NCI-H187 (cell line): ENCODE data around the gene CYP1A2.

Source experiments
- DNase-seq, 2 experiments: peaks; one replicate each; lab custom pipeline; 2025; lab: John Stamatoyannopoulos, UW

The CYP1A2 gene

DNA sequence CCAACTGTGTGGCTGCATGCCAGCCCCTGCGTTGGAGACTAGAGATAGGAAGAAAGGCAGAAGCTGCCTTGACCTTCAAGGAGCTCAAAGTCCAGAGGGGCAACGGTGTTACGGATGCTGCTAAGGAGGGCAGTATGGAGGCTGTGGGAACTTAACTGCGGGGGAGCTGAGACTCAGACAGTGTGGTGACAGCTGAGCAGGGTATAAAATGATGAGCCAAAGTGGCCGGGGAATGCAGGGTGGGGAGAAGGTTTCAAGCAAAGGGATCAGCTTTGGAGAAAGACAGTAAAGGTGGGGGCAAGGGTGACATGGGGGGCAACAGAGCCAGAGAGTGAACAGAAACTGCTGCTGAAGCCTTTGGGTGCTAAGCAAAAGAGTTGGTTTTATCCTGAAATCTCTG lies 6.2 kb upstream of the CYP1A2 start:
- DNase-seq: no peak

DNA sequence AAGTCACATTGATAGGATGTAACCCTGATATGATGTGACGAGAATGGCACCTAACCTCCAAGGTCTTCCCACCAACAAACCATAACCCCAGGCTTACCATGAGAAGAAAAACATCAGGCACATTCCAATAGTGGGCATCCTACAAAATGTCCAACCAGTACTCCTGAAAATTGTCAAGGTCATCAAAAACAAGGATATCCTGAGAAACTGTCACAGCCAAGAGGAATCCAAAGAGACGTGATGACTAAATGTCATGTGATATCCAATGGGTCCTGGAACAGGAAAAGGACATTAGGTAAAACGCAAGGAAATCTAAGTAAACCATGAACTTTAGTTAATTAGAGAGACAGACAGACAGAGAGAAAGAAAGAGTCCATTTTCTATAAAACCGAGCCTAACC lies 2.3 kb upstream of the CYP1A2 start:
- no peak for DNase-seq

DNA sequence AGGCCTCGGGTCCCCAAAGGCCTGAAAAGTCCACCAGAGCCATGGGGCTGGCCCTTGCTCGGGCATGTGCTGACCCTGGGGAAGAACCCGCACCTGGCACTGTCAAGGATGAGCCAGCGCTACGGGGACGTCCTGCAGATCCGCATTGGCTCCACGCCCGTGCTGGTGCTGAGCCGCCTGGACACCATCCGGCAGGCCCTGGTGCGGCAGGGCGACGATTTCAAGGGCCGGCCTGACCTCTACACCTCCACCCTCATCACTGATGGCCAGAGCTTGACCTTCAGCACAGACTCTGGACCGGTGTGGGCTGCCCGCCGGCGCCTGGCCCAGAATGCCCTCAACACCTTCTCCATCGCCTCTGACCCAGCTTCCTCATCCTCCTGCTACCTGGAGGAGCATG lies 1.2 kb downstream of the CYP1A2 start:
- no peak for DNase-seq

DNA sequence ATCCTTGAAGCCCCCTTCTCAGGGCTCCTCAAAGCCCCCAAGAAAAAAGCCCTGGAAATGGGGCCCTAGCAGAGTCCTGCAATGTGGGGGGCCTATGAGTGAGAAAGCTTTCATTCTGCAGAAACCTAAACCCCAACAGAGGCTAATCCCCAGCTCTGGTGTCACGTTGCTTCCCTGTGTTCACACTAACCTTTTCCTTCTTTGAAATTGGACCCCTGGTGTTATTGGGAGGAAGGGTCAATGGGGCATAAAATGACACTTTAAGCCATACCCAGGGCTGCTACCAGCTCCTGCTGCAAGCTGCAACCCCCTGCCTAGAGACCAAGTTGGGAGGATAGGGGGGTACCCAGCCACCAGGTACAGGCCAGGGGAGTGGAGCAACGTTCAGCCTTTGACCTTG lies 2.1 kb downstream of the CYP1A2 start:
- no peak for DNase-seq

DNA sequence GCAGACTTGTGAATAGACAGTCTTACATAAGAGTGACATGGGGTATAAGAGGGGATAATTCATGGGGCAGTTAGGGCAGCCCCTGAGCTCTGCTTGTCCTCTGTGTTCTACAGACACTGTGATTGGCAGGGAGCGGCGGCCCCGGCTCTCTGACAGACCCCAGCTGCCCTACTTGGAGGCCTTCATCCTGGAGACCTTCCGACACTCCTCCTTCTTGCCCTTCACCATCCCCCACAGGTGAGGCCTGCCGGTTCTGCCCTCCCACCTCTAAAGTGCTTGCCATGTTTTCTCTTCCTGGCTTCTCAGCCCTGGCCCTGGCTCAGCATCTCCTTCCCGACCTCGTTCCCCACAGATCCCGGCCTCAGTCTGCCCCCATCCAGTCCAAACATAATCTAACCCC lies 3.4 kb downstream of the CYP1A2 start:
- DNase-seq: no peak

DNA sequence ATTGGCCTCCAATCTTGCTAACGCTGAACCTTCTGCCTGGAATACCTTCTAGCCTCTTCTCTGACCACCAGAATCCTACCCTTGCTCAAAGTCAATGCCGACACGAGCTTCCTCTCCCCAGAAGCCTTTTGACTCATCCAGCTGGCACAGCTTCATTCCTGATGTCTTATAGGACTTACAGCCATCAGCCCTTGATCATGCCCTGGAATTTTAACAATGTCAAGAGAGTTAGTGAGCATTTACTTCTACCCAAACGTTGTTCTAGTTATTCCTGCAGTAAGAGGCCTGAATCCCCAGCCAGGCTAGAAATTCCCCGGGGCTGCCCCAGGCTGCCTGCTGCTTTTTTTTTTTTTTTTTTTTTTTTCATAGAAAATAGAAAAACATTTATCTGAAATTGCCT lies 3.9 kb downstream of the CYP1A2 start:
- DNase-seq: no peak

DNA sequence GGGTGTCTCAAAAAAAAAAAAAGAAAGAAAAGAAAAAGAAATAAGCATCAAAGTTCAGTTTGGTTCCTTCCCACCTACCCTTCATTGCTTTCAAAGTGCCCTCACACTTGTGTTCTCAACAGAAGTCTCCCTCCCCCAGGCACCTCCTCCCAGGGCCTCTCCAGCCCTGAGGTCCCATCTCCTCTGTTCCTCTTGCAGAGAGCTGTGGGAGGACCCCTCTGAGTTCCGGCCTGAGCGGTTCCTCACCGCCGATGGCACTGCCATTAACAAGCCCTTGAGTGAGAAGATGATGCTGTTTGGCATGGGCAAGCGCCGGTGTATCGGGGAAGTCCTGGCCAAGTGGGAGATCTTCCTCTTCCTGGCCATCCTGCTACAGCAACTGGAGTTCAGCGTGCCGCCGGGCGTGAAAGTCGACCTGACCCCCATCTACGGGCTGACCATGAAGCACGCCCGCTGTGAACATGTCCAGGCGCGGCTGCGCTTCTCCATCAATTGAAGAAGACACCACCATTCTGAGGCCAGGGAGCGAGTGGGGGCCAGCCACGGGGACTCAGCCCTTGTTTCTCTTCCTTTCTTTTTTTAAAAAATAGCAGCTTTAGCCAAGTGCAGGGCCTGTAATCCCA lies 6.1 kb downstream of the CYP1A2 start:
- no peak for DNase-seq

DNA sequence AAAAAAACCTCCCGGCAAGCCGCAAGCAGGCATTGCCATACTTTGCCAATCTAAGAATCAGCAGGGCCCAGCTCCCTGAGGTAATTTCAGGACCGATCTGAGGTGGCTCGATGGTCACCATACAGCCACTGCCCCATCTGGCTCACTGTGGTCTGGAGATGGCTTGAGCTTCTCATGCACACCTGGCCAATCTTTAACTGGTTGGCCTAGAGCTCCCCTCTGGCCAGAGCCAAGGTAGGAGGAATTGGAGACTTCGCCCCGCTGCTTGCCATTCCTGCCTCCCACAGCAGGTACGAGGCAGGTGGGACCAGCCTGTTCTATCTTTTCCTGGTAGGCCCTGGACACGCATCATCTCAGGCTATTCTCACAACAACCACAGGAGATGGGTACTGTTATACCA lies 10.1 kb downstream of the CYP1A2 start:
- DNase-seq: no peak

DNA sequence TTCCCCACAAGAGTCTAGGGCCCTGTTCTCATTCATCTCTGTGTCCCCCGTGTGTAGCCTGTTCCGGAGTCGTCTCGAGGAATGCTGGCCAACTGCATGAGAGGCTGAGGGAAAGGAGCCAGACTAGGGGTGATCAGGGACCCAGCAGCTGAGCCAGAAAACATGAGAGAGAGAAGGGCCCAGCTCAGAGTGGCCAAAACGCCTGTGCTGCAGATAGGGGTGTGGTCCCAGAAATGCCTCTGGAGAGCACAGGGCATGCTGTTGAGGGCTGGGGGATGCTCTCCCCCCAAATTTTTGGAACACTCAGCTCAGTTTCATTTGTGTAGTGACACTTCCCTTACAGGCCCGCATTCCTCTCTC lies 14.1 kb downstream of the CYP1A2 start:
- DNase-seq: no peak

DNA sequence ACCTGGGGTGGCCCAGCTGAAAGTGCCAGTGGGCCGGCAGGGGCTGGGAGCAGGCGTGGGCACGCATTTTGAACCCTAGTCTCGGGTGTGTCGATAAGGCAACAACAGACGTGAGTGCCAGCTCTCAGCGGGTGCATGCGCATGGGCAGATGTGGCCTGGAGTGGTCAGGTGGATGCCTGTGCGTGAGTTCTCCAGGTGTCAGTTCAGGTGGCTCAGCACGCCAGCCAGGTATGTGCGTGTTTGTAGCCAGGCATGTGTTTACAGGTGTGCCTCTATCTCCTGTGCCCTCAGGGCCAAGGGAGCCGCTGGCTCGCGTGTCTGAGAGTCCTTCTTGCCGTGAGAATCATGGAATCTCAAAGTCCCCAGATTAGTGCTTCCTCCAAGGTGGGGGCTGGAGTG lies 14.8 kb downstream of the CYP1A2 start:
- no peak for DNase-seq

DNA sequence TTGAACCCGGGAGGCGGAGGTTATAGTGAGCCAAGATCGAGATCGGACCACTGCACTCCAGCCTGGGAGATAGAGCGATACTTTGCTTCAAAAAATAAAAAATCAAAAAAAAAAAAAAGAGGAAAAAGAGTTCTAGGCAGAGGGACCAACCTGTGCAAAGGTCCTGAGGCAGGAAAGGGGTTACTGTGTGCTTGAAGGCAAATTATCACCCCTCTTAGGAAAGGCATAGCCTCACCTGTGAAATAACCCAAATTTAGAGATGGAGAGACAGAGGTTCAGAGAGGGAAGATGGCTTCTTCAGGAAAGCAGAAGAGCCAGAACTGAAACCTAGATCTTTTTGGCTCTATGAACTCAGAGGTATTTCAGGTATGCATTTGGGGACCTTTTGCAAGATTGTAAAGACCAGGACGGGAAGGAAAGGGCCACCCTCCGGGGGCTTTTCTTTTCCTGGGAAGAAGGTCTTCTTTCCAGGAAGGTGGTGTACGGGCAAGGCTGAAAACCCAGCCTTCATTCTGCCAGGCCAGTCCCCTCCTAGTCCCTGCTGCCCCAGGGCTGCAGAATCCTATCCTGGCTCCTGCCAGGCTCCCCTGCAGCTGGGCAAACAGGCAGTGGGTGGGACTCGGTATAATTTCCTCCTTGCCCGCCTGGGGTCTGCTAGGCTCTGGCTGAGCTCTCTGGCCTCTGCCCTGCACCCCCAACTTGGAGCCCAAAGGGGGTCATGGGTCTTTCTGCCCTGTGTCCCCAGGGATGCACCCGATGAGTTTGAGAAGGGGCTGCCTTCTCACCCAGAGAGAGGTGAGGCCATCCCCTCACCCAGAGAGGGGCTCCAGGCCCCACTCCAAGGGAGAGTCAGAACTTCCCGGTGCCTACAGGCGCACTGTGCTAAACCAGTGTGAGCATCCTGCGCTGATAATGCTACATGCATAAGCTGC lies 18.8 kb downstream of the CYP1A2 start:
- no peak for DNase-seq

DNA sequence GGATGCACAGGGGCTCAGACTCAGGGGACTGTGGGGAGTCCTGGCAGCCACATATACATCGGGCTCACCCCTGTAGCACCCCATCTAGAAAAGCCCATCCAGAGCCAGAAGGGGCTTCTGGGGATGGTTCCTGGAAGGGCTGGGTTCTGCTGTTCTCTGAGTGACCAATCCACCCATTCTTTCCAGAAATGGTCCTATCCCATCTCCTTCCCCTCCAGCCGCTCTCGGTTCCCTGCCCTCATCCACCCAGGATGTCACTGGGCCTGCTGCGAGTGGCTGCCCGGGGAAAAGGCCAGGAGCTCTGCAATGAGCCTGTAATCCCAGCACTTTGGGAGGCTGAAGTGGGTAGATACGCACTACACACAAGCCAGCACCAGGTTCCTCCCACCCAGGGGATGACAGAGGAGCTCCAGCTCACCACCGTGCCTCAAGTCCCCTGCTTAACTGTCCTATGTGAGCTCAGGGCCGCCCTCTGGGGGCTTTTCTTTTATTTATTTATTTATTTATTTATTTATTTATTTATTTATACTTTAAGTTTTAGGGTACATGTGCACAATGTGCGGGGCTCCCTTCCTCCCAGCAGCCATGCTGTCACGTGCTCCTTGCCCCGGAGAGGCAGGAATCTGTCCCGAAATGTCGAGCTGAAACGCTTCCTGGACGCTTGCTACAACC lies 19.6 kb downstream of the CYP1A2 start:
- no peak for DNase-seq

DNA sequence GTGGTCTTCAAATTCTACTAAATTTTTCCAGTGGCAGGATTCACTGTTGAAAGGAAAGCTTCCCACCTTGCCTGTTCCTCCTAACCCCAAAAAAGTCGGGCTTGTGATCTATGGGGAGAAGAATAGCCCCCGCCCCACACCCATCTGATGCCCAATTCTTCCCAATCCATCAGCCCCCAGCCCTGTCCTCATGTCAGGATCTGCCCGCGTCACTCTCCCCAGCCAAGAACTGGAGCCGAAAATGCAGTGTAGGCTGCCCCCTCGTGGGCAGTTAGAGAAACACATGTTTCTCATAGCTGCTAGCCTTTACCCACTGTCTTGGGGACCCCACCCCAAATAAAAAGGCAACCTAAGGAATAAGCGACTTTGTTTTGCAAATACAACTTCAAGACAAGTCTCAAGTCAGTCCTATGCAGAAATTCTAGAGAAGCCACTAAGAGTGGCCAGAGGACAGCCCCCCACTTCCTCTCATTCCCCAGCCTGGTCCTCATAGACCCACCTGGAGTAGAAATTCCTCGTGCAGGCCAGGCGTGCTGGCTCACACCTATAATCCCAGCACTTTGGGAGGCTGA lies 20.2 kb downstream of the CYP1A2 start:
- peak in 1 of 2 experiments; percentile 9 for DNase-seq

DNA sequence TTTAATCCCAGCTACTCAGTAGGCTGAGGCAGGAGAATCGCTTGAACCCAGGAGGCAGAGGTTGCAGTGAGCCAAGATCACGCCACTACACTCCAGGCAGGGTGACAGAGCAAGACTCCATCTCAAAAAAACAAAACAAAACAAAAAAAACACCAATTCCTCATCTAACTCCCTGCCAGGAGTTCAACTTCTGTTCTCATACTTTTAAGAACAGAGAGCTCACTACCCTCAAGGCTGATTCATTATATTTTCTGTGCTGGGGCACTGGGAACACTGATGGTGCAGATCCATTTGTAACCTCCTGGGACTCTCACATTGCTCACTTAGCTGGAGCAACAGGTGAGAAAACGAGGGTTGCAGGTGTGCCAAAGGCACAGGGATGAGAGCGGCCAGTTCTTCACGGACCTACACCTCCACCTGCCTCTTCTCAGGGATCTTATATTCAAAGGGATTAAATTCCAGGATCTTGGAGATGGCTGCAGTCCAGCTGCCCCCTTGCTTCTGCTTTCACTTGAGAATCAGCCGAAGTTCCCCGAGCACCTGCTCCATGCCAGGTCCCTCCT lies 20.9 kb downstream of the CYP1A2 start:
- no peak for DNase-seq

DNA sequence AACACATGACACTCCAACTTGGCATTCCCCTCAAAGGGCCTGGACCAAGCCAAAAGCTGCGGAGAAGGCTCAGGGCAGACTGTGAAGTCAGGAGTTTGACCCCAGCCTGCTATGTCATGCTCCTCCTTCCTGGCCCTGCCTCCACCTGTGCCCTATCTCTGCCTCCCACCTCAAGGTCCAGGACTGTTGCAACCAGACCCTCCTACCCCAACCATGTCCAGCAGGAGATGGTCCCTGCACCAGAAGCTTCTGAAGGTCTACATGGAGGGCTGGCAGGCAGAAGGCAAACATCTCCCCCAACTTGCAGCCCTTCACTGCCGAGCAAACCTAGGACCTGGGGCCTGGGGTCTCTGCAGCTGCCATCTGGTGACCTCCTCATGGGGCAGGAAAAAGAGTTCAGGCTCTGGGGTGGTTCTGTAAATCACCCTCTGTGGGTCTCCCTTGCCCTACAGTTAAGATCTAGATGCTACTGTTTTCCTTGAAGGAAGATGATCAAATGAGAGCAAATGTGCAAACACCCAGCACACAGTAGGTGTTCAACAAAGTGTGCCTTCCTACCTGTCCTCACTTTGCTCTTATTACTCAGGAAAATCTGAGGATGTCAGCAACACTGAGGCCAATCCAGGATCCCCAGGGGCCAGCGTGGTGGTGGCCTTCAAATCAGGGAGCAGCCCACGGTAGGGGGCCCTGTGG lies 21.7 kb downstream of the CYP1A2 start:
- no peak for DNase-seq

DNA sequence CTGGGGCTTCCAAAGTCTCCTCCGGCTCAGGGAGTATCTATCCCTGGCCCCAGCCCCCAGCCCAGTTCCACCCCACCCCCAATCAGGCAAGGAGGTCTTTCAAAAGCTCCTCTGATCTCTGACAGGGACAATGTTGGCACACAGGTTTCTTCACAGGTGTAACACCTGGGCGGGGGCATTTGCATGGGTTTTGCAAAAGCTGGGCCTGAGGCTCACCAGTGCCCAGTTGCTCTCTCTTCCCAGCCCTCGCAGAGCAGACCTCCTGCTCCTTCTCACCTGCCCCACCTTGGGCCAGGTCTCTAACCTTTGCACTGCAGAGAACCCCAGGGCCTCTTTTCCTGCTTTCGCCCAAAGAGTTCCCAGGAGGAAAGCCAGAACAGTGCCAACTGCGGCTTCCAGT lies 24.7 kb downstream of the CYP1A2 start:
- DNase-seq: no peak

DNA sequence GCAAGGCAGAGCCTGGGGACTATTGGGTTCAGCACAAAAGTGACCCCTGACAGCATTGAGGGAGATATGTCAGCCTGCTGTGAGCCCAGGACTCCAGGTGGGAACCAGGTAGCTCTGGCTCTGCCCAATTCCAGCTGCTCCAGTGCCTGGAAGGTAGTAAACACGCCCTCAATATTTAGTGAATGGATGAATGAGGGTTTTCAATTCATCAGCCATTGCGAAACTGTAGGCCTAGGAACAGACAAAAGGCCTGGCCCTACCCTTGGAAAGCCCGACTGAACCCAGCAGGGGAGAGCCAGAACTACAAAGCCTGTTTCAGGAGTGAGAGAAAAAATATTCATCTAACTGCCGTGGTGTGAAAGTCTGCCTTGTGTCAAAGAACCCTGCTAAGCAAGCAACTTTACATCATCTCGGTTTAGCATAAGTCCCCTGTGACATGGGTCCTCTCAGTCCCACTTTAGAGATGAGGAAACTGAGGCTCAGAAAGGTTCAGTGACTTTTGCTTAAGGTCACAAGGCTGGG lies 25.1 kb downstream of the CYP1A2 start:
- DNase-seq: no peak

DNA sequence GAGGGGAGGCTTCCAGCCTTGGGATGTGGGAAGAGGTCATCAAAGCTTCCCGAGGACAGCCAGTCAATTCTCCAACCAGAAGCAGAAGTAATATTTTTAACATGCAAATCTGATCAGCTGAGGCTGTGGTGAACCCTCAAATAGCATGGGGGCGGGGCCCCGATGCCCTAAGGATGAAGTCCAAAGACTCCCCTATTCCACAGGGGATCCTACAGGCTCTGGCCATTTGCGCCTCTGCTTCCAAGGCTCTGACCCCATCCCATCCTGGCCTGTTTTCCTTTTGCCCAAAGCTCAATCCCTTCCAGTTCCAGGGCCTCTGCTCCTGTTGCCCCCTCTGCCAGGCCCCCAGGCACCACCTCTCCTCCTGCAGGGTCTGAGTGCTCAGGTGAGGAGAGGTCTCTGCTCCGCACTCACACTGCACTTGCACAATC lies 26.5 kb downstream of the CYP1A2 start:
- DNase-seq: no peak

DNA sequence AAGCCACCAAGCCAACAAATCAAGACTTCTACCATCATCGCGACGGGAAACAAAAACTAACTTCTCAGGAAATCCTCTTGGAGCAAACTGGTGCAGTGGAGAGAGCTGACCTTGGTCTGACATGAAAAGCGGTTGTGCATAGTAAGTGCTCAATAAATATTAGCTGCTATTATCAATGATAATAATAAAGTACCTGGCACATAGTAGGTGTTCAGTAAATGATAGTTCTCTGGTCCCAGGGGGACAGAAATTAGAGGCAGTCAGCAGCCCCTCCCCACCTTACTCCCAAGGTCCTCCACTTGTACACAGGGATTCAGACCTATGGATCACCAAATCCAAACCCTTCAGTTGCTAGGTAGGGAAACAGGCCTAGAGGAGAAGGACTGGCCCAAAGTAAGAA lies 27.2 kb downstream of the CYP1A2 start:
- DNase-seq: no peak

DNA sequence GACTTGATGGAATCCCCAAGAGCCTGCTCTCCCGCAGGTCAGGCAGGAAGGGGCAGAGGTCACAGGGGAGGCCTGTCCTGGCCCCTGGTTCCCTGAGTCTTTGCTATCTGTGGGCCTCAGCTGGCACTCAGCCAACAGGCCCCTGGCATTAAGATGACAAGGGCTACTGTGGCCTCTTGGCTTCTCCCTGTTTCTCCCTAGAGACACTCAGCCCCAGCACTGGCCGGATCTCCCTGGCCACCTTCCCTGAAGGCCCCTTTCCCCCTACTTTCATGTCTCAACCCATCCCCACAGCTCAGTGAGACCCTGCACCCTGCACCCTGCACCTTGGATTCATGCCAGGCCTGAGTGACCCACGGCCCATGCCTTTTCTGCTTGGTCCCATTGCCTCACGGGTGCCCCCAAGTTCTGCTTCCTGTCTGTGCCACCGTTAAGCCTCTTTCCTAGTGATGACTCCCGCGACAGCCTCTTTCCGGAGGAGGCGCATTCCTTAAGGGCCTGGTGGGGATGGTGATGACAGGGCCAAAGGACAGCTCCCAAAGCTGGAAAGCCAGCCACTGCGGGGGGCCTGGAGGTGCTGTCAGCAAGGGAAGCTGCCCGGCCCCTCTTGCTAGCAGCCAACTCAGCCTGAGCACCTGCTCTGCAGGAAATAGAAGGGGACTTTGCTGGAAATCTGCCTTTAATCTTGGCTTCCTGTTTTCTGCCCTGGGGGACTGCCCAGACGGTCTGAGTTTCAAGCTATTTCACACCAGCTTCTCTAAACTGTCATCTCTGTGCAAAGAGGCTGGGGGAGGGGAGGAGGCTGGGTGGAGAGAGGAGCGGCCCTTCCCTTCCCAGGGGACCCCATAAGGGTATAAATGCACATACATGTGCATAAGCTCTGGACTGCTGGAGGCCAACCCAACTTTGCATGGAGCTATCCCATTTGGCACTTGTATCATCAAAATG lies 28.4 kb downstream of the CYP1A2 start:
- DNase-seq: no peak
